ENCODE data around the gene STEAP1B. TPM values are rescaled to one million over a fixed set of nuclear protein-coding genes. Genes with fewer than 3 reads are reported as not detected.
A peak's percentile ranks its signal among the peaks of the same experiment; 100 is the strongest.

Gene STEAP1B
- total RNA-seq, 1 donor from 2014 or later: 1.3 TPM

- no peak overlapping the region for H3K4me3 Mint-ChIP-seq (ENCODE audit: unreplicated experiment)
- no peak overlapping the region for H3K27ac ChIP-seq (ENCODE audit: low read depth, low read length)
- H3K4me2 ChIP-seq (ENCODE audit: low read length): no peak overlapping the region
- H3K4me1 Mint-ChIP-seq (ENCODE audit: low read depth, unreplicated experiment): peaks cover 7% of the 10 kb centered on the region
- no peak overlapping the region for H3K27ac Mint-ChIP-seq (ENCODE audit: unreplicated experiment)
- H2AFZ ChIP-seq (ENCODE audit: low read depth, low read length): no peak overlapping the region
- H3K36me3 ChIP-seq (ENCODE audit: insufficient read depth, low read length): no peaks in the 10 kb centered on the region
- DNase-seq (ENCODE audit: low read depth) (no peak), FAIRE-seq (no peak)
- no peaks in the 10 kb centered on the region for H3K9me3 Mint-ChIP-seq (ENCODE audit: unreplicated experiment)
- H3K27me3 Mint-ChIP-seq (ENCODE audit: low read depth, unreplicated experiment): peaks cover 5% of the 10 kb centered on the region
- H3K4me1 ChIP-seq (ENCODE audit: insufficient read depth, low read length): no peaks in the 10 kb centered on the region
- no peaks in the 10 kb centered on the region for H4K20me1 ChIP-seq (ENCODE audit: insufficient read depth, low read length)
- H3K4me3 ChIP-seq (ENCODE audit: insufficient read depth, low read depth, low read length): no peak overlapping the region
- H3K9me3 ChIP-seq (ENCODE audit: insufficient read depth, low read depth, low read length): no peaks in the 10 kb centered on the region
- no peaks in the 10 kb centered on the region for H3K27me3 ChIP-seq (ENCODE audit: insufficient read depth, low read length)
- H3K79me2 ChIP-seq (ENCODE audit: insufficient read depth, low read length): no peaks in the 10 kb centered on the region
- H3K36me3 Mint-ChIP-seq (ENCODE audit: low read depth, unreplicated experiment): no peaks in the 10 kb centered on the region
- H3K9ac ChIP-seq (ENCODE audit: low read length): no peak overlapping the region
- TF ChIP-seq EZH2 (IDR thresholded peaks at IDR 0.05; ENCODE audit: insufficient read depth, low read length): no peak
- TF ChIP-seq CTCF (IDR thresholded peaks at IDR 0.05; ENCODE audit: insufficient read depth, low read depth, low read length): no peak
Measured at GRCh38 chr7:22394739-22395138, 105.2 kb downstream of the STEAP1B start.

DNA sequence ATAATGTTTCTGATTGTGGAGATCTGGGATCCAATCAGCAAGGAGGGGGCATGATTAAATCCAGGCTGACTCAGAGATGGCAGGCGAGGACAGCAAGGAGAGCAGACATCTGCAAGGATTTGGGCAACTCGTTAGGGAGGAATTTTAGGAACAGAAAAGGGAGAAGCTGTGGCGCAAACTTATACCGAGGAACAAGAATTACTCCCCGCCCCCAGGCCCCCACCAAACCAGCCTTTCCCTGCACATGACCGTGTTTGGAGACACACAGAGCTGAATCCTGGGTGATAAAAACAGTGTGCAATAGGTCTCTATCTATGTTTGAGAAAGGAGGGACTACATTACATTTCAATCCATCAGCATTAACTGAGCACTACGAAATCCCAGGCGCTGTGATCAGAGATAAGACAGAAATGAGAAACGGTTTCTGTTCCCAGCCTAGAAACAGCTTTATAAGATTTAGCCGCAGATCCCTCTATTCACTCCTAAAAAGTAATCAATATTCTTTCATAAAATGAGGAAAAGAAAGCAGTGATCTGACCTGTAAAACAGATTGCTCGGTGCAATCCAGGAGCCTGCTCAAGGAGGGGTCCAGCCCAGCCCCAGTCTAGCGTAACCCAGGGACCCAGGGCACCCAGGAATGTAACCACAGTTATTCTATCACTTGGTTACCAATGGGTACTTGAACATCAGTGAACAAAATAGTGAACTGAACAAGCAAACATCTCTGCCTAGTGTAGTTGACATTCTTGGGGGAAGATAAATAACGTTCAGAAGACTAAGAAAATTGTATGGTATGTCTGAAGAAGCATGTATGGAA lies 105.9 kb downstream of the STEAP1B start:
- no peak overlapping the region for H3K4me3 Mint-ChIP-seq (ENCODE audit: unreplicated experiment)
- no peaks in the 10 kb centered on the region for H3K9me3 Mint-ChIP-seq (ENCODE audit: unreplicated experiment)
- no peak overlapping the region for H3K27ac Mint-ChIP-seq (ENCODE audit: unreplicated experiment)
- Histone ChIP-seq H4K20me1 (ENCODE audit: insufficient read depth, low read length) (no peaks in the 10 kb centered on the region), H2AFZ (ENCODE audit: low read depth, low read length) (no peak overlapping the region), H3K27ac (ENCODE audit: low read depth, low read length) (no peak overlapping the region), H3K36me3 (ENCODE audit: insufficient read depth, low read length) (no peaks in the 10 kb centered on the region), H3K9me3 (ENCODE audit: insufficient read depth, low read depth, low read length) (no peaks in the 10 kb centered on the region), H3K4me1 (ENCODE audit: insufficient read depth, low read length) (no peaks in the 10 kb centered on the region), H3K4me3 (ENCODE audit: insufficient read depth, low read depth, low read length) (no peak overlapping the region), H3K4me2 (ENCODE audit: low read length) (no peak overlapping the region), H3K9ac (ENCODE audit: low read length) (no peak overlapping the region), H3K79me2 (ENCODE audit: insufficient read depth, low read length) (no peaks in the 10 kb centered on the region), H3K27me3 (ENCODE audit: insufficient read depth, low read length) (no peaks in the 10 kb centered on the region)
- TF ChIP-seq CTCF (IDR thresholded peaks at IDR 0.05; ENCODE audit: insufficient read depth, low read depth, low read length) (no peak), EZH2 (IDR thresholded peaks at IDR 0.05; ENCODE audit: insufficient read depth, low read length) (no peak)
- no peaks in the 10 kb centered on the region for H3K36me3 Mint-ChIP-seq (ENCODE audit: low read depth, unreplicated experiment)
- FAIRE-seq: no peak
- H3K27me3 Mint-ChIP-seq (ENCODE audit: low read depth, unreplicated experiment): peaks cover 5% of the 10 kb centered on the region
- peaks cover 7% of the 10 kb centered on the region for H3K4me1 Mint-ChIP-seq (ENCODE audit: low read depth, unreplicated experiment)
- peak; percentile 14 for DNase-seq (ENCODE audit: low read depth)

GRCh38 chr7:22390516-22390915 lies 109.5 kb downstream of the STEAP1B start:
- Histone ChIP-seq H3K4me2 (ENCODE audit: low read length) (no peak overlapping the region), H3K27me3 (ENCODE audit: insufficient read depth, low read length) (no peaks in the 10 kb centered on the region), H3K4me1 (ENCODE audit: insufficient read depth, low read length) (no peaks in the 10 kb centered on the region), H2AFZ (ENCODE audit: low read depth, low read length) (no peak overlapping the region), H3K36me3 (ENCODE audit: insufficient read depth, low read length) (no peaks in the 10 kb centered on the region), H4K20me1 (ENCODE audit: insufficient read depth, low read length) (no peaks in the 10 kb centered on the region), H3K27ac (ENCODE audit: low read depth, low read length) (no peak overlapping the region), H3K9ac (ENCODE audit: low read length) (no peak overlapping the region), H3K4me3 (ENCODE audit: insufficient read depth, low read depth, low read length) (no peak overlapping the region), H3K9me3 (ENCODE audit: insufficient read depth, low read depth, low read length) (no peaks in the 10 kb centered on the region), H3K79me2 (ENCODE audit: insufficient read depth, low read length) (no peaks in the 10 kb centered on the region)
- Mint-ChIP-seq H3K27ac (ENCODE audit: unreplicated experiment) (no peak overlapping the region), H3K36me3 (ENCODE audit: low read depth, unreplicated experiment) (no peaks in the 10 kb centered on the region), H3K27me3 (ENCODE audit: low read depth, unreplicated experiment) (peaks cover 1% of the 10 kb centered on the region), H3K9me3 (ENCODE audit: unreplicated experiment) (no peaks in the 10 kb centered on the region), H3K4me3 (ENCODE audit: unreplicated experiment) (no peak overlapping the region), H3K4me1 (ENCODE audit: low read depth, unreplicated experiment) (peaks cover 9% of the 10 kb centered on the region)
- FAIRE-seq: no peak
- DNase-seq (ENCODE audit: low read depth): no peak
- TF ChIP-seq CTCF (IDR thresholded peaks at IDR 0.05; ENCODE audit: insufficient read depth, low read depth, low read length) (no peak), EZH2 (IDR thresholded peaks at IDR 0.05; ENCODE audit: insufficient read depth, low read length) (no peak)

Measured in astrocyte (in vitro differentiated cells and primary cell).